ENCODE results near the gene LRIG1.

LRIG1 gene

GRCh38 chr3:66483006-66483405, 17.8 kb downstream of the LRIG1 start:
- no peak for TF ChIP-seq TEAD4 (IDR thresholded peaks at IDR 0.05)
- TF ChIP-seq CEBPB (IDR thresholded peaks at IDR 0.05): no peak
- TF ChIP-seq TCF12 (IDR thresholded peaks at IDR 0.05; ENCODE audit: low read depth): no peak
- no peak for TF ChIP-seq ZBTB7A (IDR thresholded peaks at IDR 0.05; ENCODE audit: low read depth)
- no peak for TF ChIP-seq MAX (IDR thresholded peaks at IDR 0.05)
- TF ChIP-seq NFIC (IDR thresholded peaks at IDR 0.05): no peak
- TF ChIP-seq REST (IDR thresholded peaks at IDR 0.05; ENCODE audit: low read depth): no peak
- no peak for TF ChIP-seq YY1 (IDR thresholded peaks at IDR 0.05; ENCODE audit: low read depth)
- TF ChIP-seq FOXM1 (IDR thresholded peaks at IDR 0.05; ENCODE audit: borderline replicate concordance, low read depth): no peak
- TF ChIP-seq TAF1 (IDR thresholded peaks at IDR 0.05; ENCODE audit: low read depth): no peak
- TF ChIP-seq RAD21 (IDR thresholded peaks at IDR 0.05; ENCODE audit: low read depth): no peak
- no peak for TF ChIP-seq CREB1 (IDR thresholded peaks at IDR 0.05; ENCODE audit: low read depth)

GRCh38 chr3:66482018-66482404, 18.8 kb downstream of the LRIG1 start:
- TF ChIP-seq USF1 (IDR thresholded peaks at IDR 0.05) (no peak), ZBTB7A (IDR thresholded peaks at IDR 0.05; ENCODE audit: low read depth) (no peak), NFIC (IDR thresholded peaks at IDR 0.05) (no peak), MAX (IDR thresholded peaks at IDR 0.05) (no peak), YY1 (IDR thresholded peaks at IDR 0.05; ENCODE audit: low read depth) (no peak), FOXM1 (IDR thresholded peaks at IDR 0.05; ENCODE audit: borderline replicate concordance, low read depth) (no peak), CEBPB (IDR thresholded peaks at IDR 0.05) (no peak), TEAD4 (IDR thresholded peaks at IDR 0.05) (no peak), TCF12 (IDR thresholded peaks at IDR 0.05; ENCODE audit: low read depth) (no peak), CREB1 (IDR thresholded peaks at IDR 0.05; ENCODE audit: low read depth) (no peak), TAF1 (IDR thresholded peaks at IDR 0.05; ENCODE audit: low read depth) (no peak), EGR1 (IDR thresholded peaks at IDR 0.05) (no peak), EP300 (IDR thresholded peaks at IDR 0.05; ENCODE audit: borderline replicate concordance) (no peak), REST (IDR thresholded peaks at IDR 0.05; ENCODE audit: low read depth) (no peak), RAD21 (IDR thresholded peaks at IDR 0.05; ENCODE audit: low read depth) (no peak)

- TF ChIP-seq REST (IDR thresholded peaks at IDR 0.05; ENCODE audit: low read depth) (no peak), EGR1 (IDR thresholded peaks at IDR 0.05) (no peak), RAD21 (IDR thresholded peaks at IDR 0.05; ENCODE audit: low read depth) (no peak), CREB1 (IDR thresholded peaks at IDR 0.05; ENCODE audit: low read depth) (no peak), EP300 (IDR thresholded peaks at IDR 0.05; ENCODE audit: borderline replicate concordance) (no peak), NFIC (IDR thresholded peaks at IDR 0.05) (no peak), FOXM1 (IDR thresholded peaks at IDR 0.05; ENCODE audit: borderline replicate concordance, low read depth) (no peak), TCF12 (IDR thresholded peaks at IDR 0.05; ENCODE audit: low read depth) (no peak), YY1 (IDR thresholded peaks at IDR 0.05; ENCODE audit: low read depth) (no peak)
Measured at GRCh38 chr3:66481071-66482017, 19.5 kb downstream of the LRIG1 start.

- TF ChIP-seq RAD21 (IDR thresholded peaks at IDR 0.05; ENCODE audit: low read depth) (no peak), EGR1 (IDR thresholded peaks at IDR 0.05) (no peak), ZBTB7A (IDR thresholded peaks at IDR 0.05; ENCODE audit: low read depth) (no peak), EP300 (IDR thresholded peaks at IDR 0.05; ENCODE audit: borderline replicate concordance) (no peak), YY1 (IDR thresholded peaks at IDR 0.05; ENCODE audit: low read depth) (no peak), NFIC (IDR thresholded peaks at IDR 0.05) (no peak), FOXM1 (IDR thresholded peaks at IDR 0.05; ENCODE audit: borderline replicate concordance, low read depth) (no peak), TCF12 (IDR thresholded peaks at IDR 0.05; ENCODE audit: low read depth) (no peak), TEAD4 (IDR thresholded peaks at IDR 0.05) (no peak), TAF1 (IDR thresholded peaks at IDR 0.05; ENCODE audit: low read depth) (no peak), MAX (IDR thresholded peaks at IDR 0.05) (no peak), CEBPB (IDR thresholded peaks at IDR 0.05) (no peak), REST (IDR thresholded peaks at IDR 0.05; ENCODE audit: low read depth) (no peak), USF1 (IDR thresholded peaks at IDR 0.05) (no peak)
Measured at GRCh38 chr3:66480666-66481065, 20.2 kb downstream of the LRIG1 start.

Data from Ishikawa (cell line).